Transverse colon (tissue), 4 donors: ENCODE data around the gene HPD. TPM values are rescaled to one million over a fixed set of nuclear protein-coding genes. Genes with fewer than 3 reads are reported as not detected.
"Not testable (repeated sequence)": the region's sequence is repeated elsewhere in the genome, so short reads cannot be mapped to it uniquely, and the experiment has no call there.

Experiments
- DNase-seq: peaks from one replicate; pipeline ENCODE4 v3.0.0-alpha.2; 2019
- H3K27ac ChIP-seq, 4 donors: fragments of 200-600 bp; sonication (generic); 2 replicates each; pipeline ENCODE4 v1.5.1; 2016 to 2018; ENCODE audit warnings: inconsistent platforms in 4 of 4
- H3K27me3 ChIP-seq: fragments of 200-600 bp; sonication (generic); 2 replicates; pipeline ENCODE4 v1.5.1; 2017; ENCODE audit warnings: inconsistent platforms
- H3K36me3 ChIP-seq, 4 donors: fragments of 200-600 bp; sonication (generic); 2 replicates each; pipeline ENCODE4 v1.5.1; 2017 to 2019; ENCODE audit warnings: inconsistent platforms in 4 of 4
- H3K4me1 ChIP-seq, 4 donors: fragments of 200-600 bp; sonication (generic); 2 replicates each; pipeline ENCODE4 v1.5.1; 2017 to 2020; ENCODE audit warnings: inconsistent platforms in 4 of 4
- H3K4me3 ChIP-seq, 4 donors: fragments of 200-600 bp; sonication (generic); 1 replicate in 1 of 4; 2 replicates in 3 of 4; pipeline versions ENCODE4 v1.5.1 to v1.6.1; 2017 to 2019; ENCODE audit warnings: inconsistent platforms in 4 of 4
- H3K9me3 ChIP-seq, 2 donors: fragments of 200-600 bp; sonication (generic); 2 replicates each; pipeline ENCODE4 v1.5.1; 2017 to 2019; ENCODE audit warnings: inconsistent platforms in 2 of 2
- EP300 ChIP-seq: sonication (generic); formaldehyde crosslinking; IDR thresholded peaks from one replicate; pipeline ENCODE4 v1.6.1; 2017; ENCODE audit warnings: antibody characterized with exemption, low read depth
- POLR2A ChIP-seq: fragments of 450-650 bp; IDR thresholded peaks from one replicate; pipeline ENCODE4 v1.6.1; 2016; ENCODE audit warnings: antibody characterized with exemption, mild to moderate bottlenecking, moderate library complexity
- POLR2AphosphoS5 ChIP-seq, 3 donors: sonication (generic); formaldehyde crosslinking; IDR thresholded peaks; one replicate each; pipeline ENCODE4 v1.6.1; 2016; ENCODE audit warnings: antibody characterized with exemption in 3 of 3
- WGBS, 2 donors: methylation state at CpG; one replicate each; pipeline ENCODE4 v1.1.5; 2018; ENCODE audit warnings: low coverage in 1 of 2; 5-methylcytosine and 5-hydroxymethylcytosine counted together
- in situ Hi-C, 4 donors: fragments of 200-750 bp; cut with MboI; loops; one replicate each; pipeline versions ENCODE4 v1.15.0 to v1.15.1; 2017; ENCODE audit warnings: low sequenced_read_pairs in 3 of 4, low pct_ligation_motif_present in 1 of 4, low pct_unique_long_range_greater_than_20kb in 1 of 4
- intact Hi-C: fragments of 100-400 bp; cut with DNase I; formaldehyde crosslinking; loops from one replicate; pipeline ENCODE4 v1.15.1; 2023; ENCODE audit warnings: low total_unique reads
- total RNA-seq, 4 donors: library from RNA; depleted of rRNA; stranded (reverse); fragments of >200 nt; gene quantifications; one replicate each; pipeline ENCODE4 v1.1.0, GENCODE V29; 2016
- TF ChIP-seq, protein P1 (sequence below), 5 experiments: fragments of 200-600 bp in 3 of 5; fragments of 450-650 bp in 2 of 5; sonication (generic) in 3 of 5; IDR thresholded peaks; 1 replicate in 2 of 5; 2 replicates in 3 of 5; pipeline ENCODE4 v1.5.1; 2016 to 2017; ENCODE audit warnings: antibody characterized with exemption in 5 of 5, inconsistent platforms in 3 of 5, mild to moderate bottlenecking in 2 of 5, moderate library complexity in 1 of 5

The HPD gene
- total RNA-seq, 4 donors from 2014 or later, result 0.41 TPM; not detected in 3

- in situ Hi-C loops (loop anchor here in 2 of 4 donors (10.0 kb wide), 2 partner anchors 88 to 188 kb away; partner anchors contain the start of gene RHOF (in 1 of the 2)), intact Hi-C loops (no loop called here)
- no peaks in the 10 kb centered on the region for H3K9me3 ChIP-seq
- H3K4me3 ChIP-seq, result no peak overlapping the region
- WGBS, 2 donors, result 43 to 57% methylated on average over 4 of the region's 4 CpGs
- H3K4me1 ChIP-seq, result peaks cover 0 to 4% (median 2%) of the 10 kb centered on the region in 4 donors
- no peaks in the 10 kb centered on the region for H3K36me3 ChIP-seq
- no peak overlapping the region for H3K27ac ChIP-seq
- no peaks in the 10 kb centered on the region for H3K27me3 ChIP-seq
- DNase-seq, result no peak
- TF ChIP-seq POLR2A (no peak), EP300 (no peak), POLR2AphosphoS5 (IDR thresholded peaks at IDR 0.05) (no peak)
- TF ChIP-seq, protein P1, sequence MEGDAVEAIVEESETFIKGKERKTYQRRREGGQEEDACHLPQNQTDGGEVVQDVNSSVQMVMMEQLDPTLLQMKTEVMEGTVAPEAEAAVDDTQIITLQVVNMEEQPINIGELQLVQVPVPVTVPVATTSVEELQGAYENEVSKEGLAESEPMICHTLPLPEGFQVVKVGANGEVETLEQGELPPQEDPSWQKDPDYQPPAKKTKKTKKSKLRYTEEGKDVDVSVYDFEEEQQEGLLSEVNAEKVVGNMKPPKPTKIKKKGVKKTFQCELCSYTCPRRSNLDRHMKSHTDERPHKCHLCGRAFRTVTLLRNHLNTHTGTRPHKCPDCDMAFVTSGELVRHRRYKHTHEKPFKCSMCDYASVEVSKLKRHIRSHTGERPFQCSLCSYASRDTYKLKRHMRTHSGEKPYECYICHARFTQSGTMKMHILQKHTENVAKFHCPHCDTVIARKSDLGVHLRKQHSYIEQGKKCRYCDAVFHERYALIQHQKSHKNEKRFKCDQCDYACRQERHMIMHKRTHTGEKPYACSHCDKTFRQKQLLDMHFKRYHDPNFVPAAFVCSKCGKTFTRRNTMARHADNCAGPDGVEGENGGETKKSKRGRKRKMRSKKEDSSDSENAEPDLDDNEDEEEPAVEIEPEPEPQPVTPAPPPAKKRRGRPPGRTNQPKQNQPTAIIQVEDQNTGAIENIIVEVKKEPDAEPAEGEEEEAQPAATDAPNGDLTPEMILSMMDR (IDR thresholded peaks at IDR 0.05), result no peak
These were observed 24.6 kb upstream of the HPD start for GRCh38 chr12:121883315-121883660.

DNA sequence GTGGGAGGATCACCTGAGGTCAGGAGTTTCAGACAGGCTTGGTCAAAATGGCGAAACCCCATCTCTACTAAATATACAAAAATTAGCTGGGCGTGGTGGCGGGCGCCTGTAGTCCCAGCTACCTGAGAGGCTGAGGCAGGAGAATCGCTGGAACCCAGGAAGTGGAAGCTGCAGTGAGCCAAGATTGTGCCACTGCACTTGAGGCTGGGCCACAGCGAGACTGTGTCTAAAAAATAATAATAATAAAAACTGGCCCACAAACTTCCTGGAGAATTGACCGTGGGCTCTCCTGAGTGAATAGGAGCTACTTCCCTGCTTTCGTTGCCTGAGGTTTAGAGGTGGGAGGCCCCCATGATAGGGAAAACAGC is 17.4 kb upstream of the HPD start:
- H3K4me3 ChIP-seq, in situ Hi-C loops, H3K9me3 ChIP-seq, H3K4me1 ChIP-seq, H3K27ac ChIP-seq, H3K27me3 ChIP-seq, DNase-seq, intact Hi-C loops, H3K36me3 ChIP-seq: not testable (repeated sequence)
- 80 to 92% methylated on average over 1 to 8 of the region's 8 CpGs for WGBS, 2 donors

- Histone ChIP-seq H3K4me1 (peaks cover 3 to 6% (median 5%) of the 10 kb centered on the region in 4 donors), H3K27me3 (no peaks in the 10 kb centered on the region), H3K36me3 (no peaks in the 10 kb centered on the region), H3K27ac (no peak overlapping the region), H3K4me3 (no peak overlapping the region), H3K9me3 (no peaks in the 10 kb centered on the region)
- DNase-seq, result no peak
- in situ Hi-C loops (no loop called here), intact Hi-C loops (no loop called here)
- TF ChIP-seq POLR2AphosphoS5 (IDR thresholded peaks at IDR 0.05) (no peak), POLR2A (no peak), EP300 (no peak)
- TF ChIP-seq, protein P1 (IDR thresholded peaks at IDR 0.05), result no peak
- WGBS, 2 donors, result 82 to 88% methylated on average over 3 to 6 of the region's 6 CpGs
These were observed 16.9 kb upstream of the HPD start for GRCh38 chr12:121875582-121875981.

- 73 to 87% methylated on average over 3 to 6 of the region's 6 CpGs for whole genome bisulfite sequencing, 2 donors
- Histone ChIP-seq H3K9me3 (no peaks in the 10 kb centered on the region), H3K27ac (no peak overlapping the region), H3K4me1 (peaks cover 3 to 6% (median 5%) of the 10 kb centered on the region in 4 donors), H3K36me3 (no peaks in the 10 kb centered on the region), H3K27me3 (no peaks in the 10 kb centered on the region), H3K4me3 (no peak overlapping the region)
- in situ Hi-C loops (no loop called here), intact Hi-C loops (no loop called here)
- TF ChIP-seq, protein P1 (IDR thresholded peaks at IDR 0.05), result no peak
- no peak for TF ChIP-seq POLR2A
- no peak for TF ChIP-seq EP300
- TF ChIP-seq POLR2AphosphoS5 (IDR thresholded peaks at IDR 0.05), result no peak
- no peak for DNase-seq
These were observed 15.4 kb upstream of the HPD start for GRCh38 chr12:121874071-121874470.

DNA sequence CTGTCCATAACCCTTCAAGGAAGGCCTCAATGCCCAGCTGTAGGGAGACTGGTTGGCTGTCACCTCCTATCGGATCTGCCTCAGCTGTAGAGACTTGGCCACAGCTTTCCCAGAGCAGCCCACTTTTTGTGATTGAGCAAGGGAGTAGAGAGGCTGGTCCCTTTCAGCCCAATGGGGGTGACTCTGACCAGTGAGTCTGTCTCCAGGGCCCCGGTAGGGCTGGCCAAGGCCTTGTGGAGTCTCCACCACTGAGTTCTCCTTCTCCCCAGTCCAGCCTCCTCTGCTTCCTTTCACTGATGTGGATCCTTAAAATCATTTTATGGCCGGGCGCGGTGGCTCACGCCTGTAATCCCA is 14.5 kb upstream of the HPD start:
- intact Hi-C loops, result no loop called here
- no peak for TF ChIP-seq POLR2AphosphoS5 (IDR thresholded peaks at IDR 0.05)
- TF ChIP-seq, protein P1 (IDR thresholded peaks at IDR 0.05), result no peak
- TF ChIP-seq EP300, result no peak
- TF ChIP-seq POLR2A, result no peak
- peaks cover 3 to 6% (median 5%) of the 10 kb centered on the region in 4 donors for H3K4me1 ChIP-seq
- no peak for DNase-seq
- H3K9me3 ChIP-seq, result no peaks in the 10 kb centered on the region
- H3K36me3 ChIP-seq, result no peaks in the 10 kb centered on the region
- 83% methylated on average over 6 of the region's 6 CpGs; no CpG with 5 or more reads in 1 of the 2 donors for WGBS, 2 donors
- H3K4me3 ChIP-seq, result no peak overlapping the region
- no peaks in the 10 kb centered on the region for H3K27me3 ChIP-seq
- H3K27ac ChIP-seq, result peak overlapping the region; percentile 4 to 65 (median 54)
- in situ Hi-C loops, result no loop called here
